CD4-positive, alpha-beta T cell treated with Interleukin-6 at 100 ng/mL for 8 hours (primary cell): ENCODE data around the gene TFAP2B.

ENCODE experiments used
- DNase-seq: peaks from one replicate; pipeline ENCODE4 v3.0.0-alpha.2; 2020; ENCODE audit warnings: mixed read lengths, low spot score

TFAP2B gene

GRCh38 chr6:50818673-50819072 is at the start of gene TFAP2B:
TFAP2B (plus strand) TSS chr6:50818871; CDS start chr6:50818892, 21 bp downstream.
- no peak for DNase-seq

DNA sequence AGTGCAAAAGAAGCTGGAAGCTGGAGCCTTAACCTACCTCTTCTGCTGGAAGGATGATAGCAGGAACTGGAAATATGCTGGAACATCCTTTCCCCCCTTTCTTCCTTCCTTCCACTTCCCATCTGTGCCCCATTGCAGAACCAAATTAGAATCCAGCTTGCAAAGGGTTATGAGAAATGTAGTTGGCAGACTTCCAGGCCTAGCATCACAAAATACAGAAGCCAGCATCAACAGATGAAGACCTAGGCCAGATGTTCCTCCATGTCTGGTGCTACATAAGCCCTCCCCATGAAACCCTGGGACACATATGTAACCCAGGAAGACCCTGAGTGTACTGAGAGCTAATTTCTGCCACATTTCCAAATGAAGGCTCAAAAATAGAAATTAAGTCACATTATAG is 40.0 kb upstream of the TFAP2B start:
- DNase-seq = no peak

DNA sequence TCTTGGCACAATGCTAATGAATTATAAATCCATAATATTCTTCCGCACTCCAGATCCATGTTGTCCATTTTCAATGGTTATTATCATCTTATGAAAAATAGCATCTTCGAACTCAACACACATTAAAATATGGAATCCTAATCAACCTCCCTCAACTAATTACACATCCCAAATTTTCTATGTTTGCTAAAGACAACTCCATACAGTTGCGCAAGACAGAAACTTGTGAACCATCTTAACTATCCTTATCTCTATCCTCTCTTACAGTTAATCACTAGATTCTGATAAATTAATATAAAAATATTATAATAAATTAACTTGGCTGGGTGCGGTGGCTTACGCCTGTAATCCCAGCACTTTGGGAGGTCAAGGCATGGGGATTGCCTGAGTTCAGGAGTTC is 38.3 kb upstream of the TFAP2B start:
- DNase-seq = no peak

GRCh38 chr6:50785921-50786320 is 32.8 kb upstream of the TFAP2B start:
- DNase-seq = no peak

- no peak for DNase-seq
Observed at GRCh38 chr6:50791900-50792508, 26.7 kb upstream of the TFAP2B start.

DNA sequence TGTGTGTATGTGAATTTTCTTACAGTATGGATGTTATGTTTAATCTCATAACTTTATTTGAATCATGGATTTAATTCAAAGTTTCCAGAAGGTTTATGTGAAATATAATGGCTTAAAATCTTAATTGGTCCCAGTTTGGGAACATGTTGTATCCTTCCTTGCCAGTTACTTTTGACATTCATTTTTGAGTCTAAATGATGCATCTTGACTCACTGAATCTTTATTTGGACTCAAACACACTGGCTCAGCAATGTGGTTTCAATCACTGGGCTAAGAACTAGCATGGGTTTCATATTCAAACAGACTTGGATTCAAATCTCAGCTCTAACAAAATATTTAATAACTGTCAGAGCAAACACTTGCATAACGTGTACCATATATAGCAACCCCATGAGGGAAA is 25.9 kb upstream of the TFAP2B start:
- DNase-seq = no peak

GRCh38 chr6:50795574-50795973 is 23.1 kb upstream of the TFAP2B start:
- DNase-seq = no peak

- DNase-seq = no peak
Observed at GRCh38 chr6:50804283-50804682, 14.4 kb upstream of the TFAP2B start.

- no peak for DNase-seq
Observed at GRCh38 chr6:50807035-50807434, 11.6 kb upstream of the TFAP2B start.

- DNase-seq = no peak
Observed at GRCh38 chr6:50815436-50816114, 3.1 kb upstream of the TFAP2B start.

GRCh38 chr6:50816115-50816675 is 2.5 kb upstream of the TFAP2B start:
- DNase-seq = no peak

- DNase-seq = no peak
Observed at GRCh38 chr6:50816947-50817645, 1.6 kb upstream of the TFAP2B start.

DNA sequence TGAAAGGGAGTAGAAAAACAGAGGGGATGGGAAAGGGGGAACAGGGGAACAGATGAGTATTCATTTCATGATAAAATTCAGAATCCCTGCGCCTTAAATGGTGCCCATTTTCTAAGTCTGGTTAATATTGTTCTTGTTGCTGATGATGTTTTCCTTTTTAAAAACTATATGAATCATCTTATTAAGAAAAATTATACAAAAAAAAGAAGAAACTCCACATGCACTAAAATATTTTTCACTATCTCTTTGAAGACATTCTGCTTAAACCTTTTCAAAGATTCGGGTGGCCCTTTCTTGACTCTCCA is 1.1 kb upstream of the TFAP2B start:
- no peak for DNase-seq

DNA sequence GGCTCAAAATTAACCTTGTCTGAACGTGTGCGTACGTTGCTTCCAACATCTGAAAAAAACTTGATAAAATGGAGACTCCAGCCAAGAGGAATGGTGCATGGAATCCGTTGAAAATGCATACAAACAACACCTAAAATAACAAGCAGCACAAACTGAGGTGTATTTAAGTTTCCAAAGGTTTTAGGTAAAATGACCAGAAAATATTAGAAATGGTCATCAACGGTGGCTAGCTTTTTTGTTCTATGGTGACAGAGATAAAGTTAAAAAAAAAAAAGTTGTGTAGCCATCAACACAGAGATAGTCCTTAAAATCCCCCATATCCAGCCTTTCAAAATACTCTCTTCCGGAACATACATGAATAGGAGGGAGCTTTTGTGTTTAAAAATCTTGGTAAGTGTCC is 651 bp upstream of the TFAP2B start:
- no peak for DNase-seq

GRCh38 chr6:50819466-50819903 is 814 bp downstream of the TFAP2B start:
- DNase-seq = no peak

- no peak for DNase-seq
Observed at GRCh38 chr6:50819904-50820868, 1.5 kb downstream of the TFAP2B start.

- no peak for DNase-seq
Observed at GRCh38 chr6:50820869-50821264, 2.2 kb downstream of the TFAP2B start.

DNA sequence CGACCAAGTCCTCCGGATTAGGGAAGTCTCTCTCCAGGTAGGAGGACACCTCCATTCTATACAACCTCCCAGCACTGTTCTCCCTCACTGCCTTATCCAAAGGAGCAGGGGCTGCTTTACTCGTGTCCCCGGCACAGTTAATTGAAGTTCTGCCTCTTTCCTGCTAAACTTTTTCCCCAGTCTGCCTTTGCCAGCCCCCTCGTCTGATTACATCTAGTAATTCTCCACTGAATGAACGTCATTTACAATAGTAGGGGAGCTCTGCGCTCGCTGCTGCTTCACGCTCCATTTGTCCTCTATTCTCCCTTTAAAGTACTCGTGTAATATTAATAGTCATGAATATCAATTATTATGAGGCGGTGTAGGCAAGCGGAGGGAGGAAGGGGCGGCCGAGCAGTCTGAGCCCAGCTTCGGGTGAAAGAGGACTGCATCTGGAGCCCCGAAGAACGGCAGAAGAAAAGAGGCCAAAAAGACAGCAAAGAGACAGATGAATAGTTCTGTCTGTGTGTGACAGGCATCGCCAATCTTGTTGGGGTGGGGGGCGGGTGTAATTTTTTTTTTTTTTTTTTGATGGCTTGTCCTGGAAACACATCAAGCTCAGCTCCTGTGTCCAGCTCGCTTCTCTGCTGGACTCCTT is 2.9 kb downstream of the TFAP2B start:
- DNase-seq = no peak

DNA sequence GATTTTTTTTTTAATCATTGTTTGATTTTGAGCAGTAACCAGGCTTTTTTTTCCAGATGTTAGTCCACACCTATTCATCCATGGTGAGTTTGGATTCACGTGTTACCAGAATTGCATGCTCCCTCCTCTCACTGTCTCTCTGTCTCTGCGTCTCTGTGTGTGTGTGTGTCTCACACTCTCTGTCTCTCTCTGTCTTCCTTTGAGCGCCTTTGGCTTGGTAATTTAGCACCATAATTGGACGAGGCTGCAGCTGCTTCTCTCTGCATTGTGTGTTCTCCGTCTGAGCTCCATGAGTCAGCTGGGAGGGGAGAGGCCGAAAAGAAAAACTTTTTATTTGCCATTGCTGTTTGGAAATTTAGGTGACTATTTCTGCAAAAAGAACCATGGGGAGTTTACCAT is 3.4 kb downstream of the TFAP2B start:
- no peak for DNase-seq

GRCh38 chr6:50823094-50823920 is 4.6 kb downstream of the TFAP2B start:
- no peak for DNase-seq

DNA sequence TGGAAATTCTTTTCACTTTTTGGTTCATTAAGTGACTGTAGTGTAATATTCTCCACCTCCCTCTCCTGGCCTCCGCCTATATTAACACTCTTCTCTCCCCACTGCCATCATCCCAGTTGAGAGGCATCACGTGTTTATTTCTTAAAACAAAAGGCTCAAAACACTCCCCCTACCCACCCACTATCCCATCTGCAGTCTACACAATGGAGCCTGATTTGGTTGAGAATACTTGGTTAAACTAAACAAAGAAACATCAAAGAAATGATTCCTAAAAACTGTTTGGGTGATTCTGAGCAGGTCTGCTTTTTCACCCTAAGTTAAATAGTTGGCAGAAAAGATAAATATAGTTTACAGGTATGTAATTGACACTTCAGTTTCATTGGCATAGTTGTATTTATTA is 5.9 kb downstream of the TFAP2B start:
- DNase-seq = no peak
